Lower lobe of right lung (tissue), 2 donors: Measurements from ENCODE around the gene CTDSP2. TPM values are rescaled to one million over a fixed set of nuclear protein-coding genes. Genes with fewer than 3 reads are reported as not detected.
A peak's percentile ranks its signal among the peaks of the same experiment; 100 is the strongest.

Source experiments
- ATAC-seq, 2 donors: fragments of 200-7000 bp; cut with Tn5 transposase; one replicate each; pipeline ENCODE4 v1.9.1; 2020 to 2022; ENCODE audit warnings: mild to moderate bottlenecking in 2 of 2, moderate library complexity in 2 of 2
- DNase-seq: peaks from one replicate; pipeline ENCODE4 v3.0.0-alpha.2; 2020
- H3K27ac ChIP-seq: fragments of 200-600 bp; one replicate; pipeline ENCODE4 v1.8.0; 2022
- H3K27me3 ChIP-seq: fragments of 200-600 bp; one replicate; pipeline ENCODE4 v1.8.0; 2022; ENCODE audit warnings: low read depth
- H3K36me3 ChIP-seq: fragments of 200-600 bp; one replicate; pipeline ENCODE4 v1.8.0; 2022; ENCODE audit warnings: mild to moderate bottlenecking
- H3K4me1 ChIP-seq: fragments of 200-600 bp; one replicate; pipeline ENCODE4 v1.8.0; 2022
- H3K4me3 ChIP-seq: fragments of 200-600 bp; one replicate; pipeline ENCODE4 v1.8.0; 2022; ENCODE audit warnings: mild to moderate bottlenecking
- H3K9me3 ChIP-seq: fragments of 200-600 bp; one replicate; pipeline ENCODE4 v1.8.0; 2022
- CTCF ChIP-seq: fragments of 200-600 bp; IDR thresholded peaks from one replicate; pipeline ENCODE4 v1.8.0; 2022; ENCODE audit warnings: antibody characterized with exemption, mild to moderate bottlenecking
- intact Hi-C: fragments of 100-400 bp; cut with DNase I; formaldehyde crosslinking; loops from one replicate; pipeline ENCODE4 v1.11.0; 2022
- total RNA-seq: library from RNA; stranded (reverse); fragmentation: NEBNext Ultra II Directional; extraction: Animal tissue kit (Norgen Biotek cat#: 25700); gene quantifications from one replicate; pipeline ENCODE4 v1.2.1, GENCODE V29; 2021
- donor health status: DM: no; HTN: yes; CAD: no; lungs with severe emphysema.

Gene CTDSP2
- total RNA-seq, 1 donor from 2014 or later = 220 TPM

- intact Hi-C loops = no loop called here
- no peaks in the 10 kb centered on the region for H3K27me3 ChIP-seq
- DNase-seq (no peak), ATAC-seq (no peak)
- peaks cover 33% of the 10 kb centered on the region for H3K4me1 ChIP-seq
- TF ChIP-seq CTCF = no peak
- H3K36me3 ChIP-seq = no peaks in the 10 kb centered on the region
- peak overlapping the region; percentile 73 for H3K27ac ChIP-seq
- H3K4me3 ChIP-seq = no peak overlapping the region
- no peaks in the 10 kb centered on the region for H3K9me3 ChIP-seq
Observed at GRCh38 chr12:57853864-57854556, 7.5 kb upstream of the CTDSP2 start.

GRCh38 chr12:57852620-57853500, 6.3 kb upstream of the CTDSP2 start:
- DNase-seq (peak; percentile 67), ATAC-seq (peak; percentile 79 to 81)
- H3K4me1 ChIP-seq = peaks cover 33% of the 10 kb centered on the region
- H3K9me3 ChIP-seq = no peaks in the 10 kb centered on the region
- H3K27me3 ChIP-seq = no peaks in the 10 kb centered on the region
- H3K36me3 ChIP-seq = no peaks in the 10 kb centered on the region
- peak overlapping the region; percentile 56 for H3K4me3 ChIP-seq
- intact Hi-C loops = no loop called here
- H3K27ac ChIP-seq = peak overlapping the region; percentile 73
- TF ChIP-seq CTCF = peak; percentile 14

- Histone ChIP-seq H3K27me3 (no peaks in the 10 kb centered on the region), H3K9me3 (no peaks in the 10 kb centered on the region), H3K4me1 (peaks cover 38% of the 10 kb centered on the region), H3K4me3 (peak overlapping the region; percentile 56), H3K27ac (peak overlapping the region; percentile 73), H3K36me3 (no peaks in the 10 kb centered on the region)
- peak; percentile 18 to 39 for ATAC-seq
- no peak for TF ChIP-seq CTCF
- intact Hi-C loops = no loop called here
- no peak for DNase-seq
Observed at GRCh38 chr12:57852200-57852599, 5.7 kb upstream of the CTDSP2 start.

GRCh38 chr12:57851552-57851951, 5.0 kb upstream of the CTDSP2 start:
- peak overlapping the region; percentile 73 for H3K27ac ChIP-seq
- no peak for DNase-seq

More at GRCh38 chr12:57851552-57851951, 5.0 kb upstream of the CTDSP2 start:
- Histone ChIP-seq H3K27me3 (no peaks in the 10 kb centered on the region), H3K4me3 (no peak overlapping the region), H3K4me1 (peaks cover 38% of the 10 kb centered on the region), H3K36me3 (no peaks in the 10 kb centered on the region), H3K9me3 (no peaks in the 10 kb centered on the region)
- TF ChIP-seq CTCF = no peak
- no peak for ATAC-seq
- intact Hi-C loops = no loop called here
